H1 (cell line): Measurements from ENCODE around the gene SLC6A18. TPM values are rescaled to one million over a fixed set of nuclear protein-coding genes. Genes with fewer than 3 reads are reported as not detected.

Source experiments
- CBX5 ChIP-seq: fragments of 300-800, 300-1000 bp; sonication (generic); IDR thresholded peaks from 2 replicates; pipeline ENCODE4 v1.7.1; 2016; ENCODE audit warnings: antibody characterized with exemption, low read length, low read depth
- RBBP5 ChIP-seq: IDR thresholded peaks from 2 replicates; pipeline ENCODE4 v1.7.1; 2012; ENCODE audit warnings: low read depth, mild to moderate bottlenecking, inconsistent platforms, low read length, moderate library complexity, borderline replicate concordance
- polyA plus RNA-seq, 7 experiments: library from polyadenylated mRNA; depleted of rRNA in 3 of 7; stranded (reverse) in 5 of 7; unstranded in 2 of 7; fragments of >200 nt in 5 of 7; fragments of 200-250 nt in 2 of 7; gene quantifications; 1 replicate in 5 of 7; 2 replicates in 1 of 7; 4 replicates in 1 of 7; pipeline versions ENCODE4 v1.2.1 to v1.2.3, GENCODE V29; 2011 to 2013; ENCODE audit warnings: missing spikeins in 2 of 7, mixed read lengths in 2 of 7
- total RNA-seq: library from RNA; stranded (reverse); fragmentation: NEBNext Ultra II Directional; extraction: Animal tissue kit (Norgen Biotek cat#: 25700); gene quantifications from 2 replicates; pipeline ENCODE4 v1.2.1, GENCODE V29; 2021
- TF ChIP-seq, protein P1 (sequence below): fragments of 300-600 bp; sonication (generic); IDR thresholded peaks from 2 replicates; pipeline ENCODE4 v1.7.1; 2012; ENCODE audit warnings: low read length, moderate library complexity, mild to moderate bottlenecking, inconsistent platforms; ENCODE audit not compliant: insufficient replicate concordance

Gene SLC6A18
- total and polyA plus RNA-seq, 2 of the 8 experiments (the other 6 are each of a cell fraction or from before 2014, with no cell fraction given), result not detected

DNA sequence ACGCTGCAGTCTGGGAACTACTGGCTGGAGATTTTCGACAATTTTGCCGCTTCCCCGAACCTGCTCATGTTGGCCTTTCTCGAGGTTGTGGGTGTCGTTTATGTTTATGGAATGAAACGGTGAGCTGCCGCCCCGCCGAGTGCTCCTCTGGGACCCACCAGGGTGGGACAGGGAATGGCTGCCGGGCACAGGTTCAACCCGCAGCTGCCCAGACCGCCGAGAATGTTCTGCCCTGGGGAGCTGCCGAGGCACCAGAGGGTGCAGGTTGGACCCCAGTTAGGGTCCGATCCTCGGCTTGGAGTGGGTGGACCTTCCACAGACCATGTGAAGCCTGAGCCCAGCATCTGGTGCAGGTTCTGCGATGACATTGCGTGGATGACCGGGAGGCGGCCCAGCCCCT lies 19.1 kb downstream of the SLC6A18 start (continued):
- TF ChIP-seq CBX5 (no peak), RBBP5 (no peak)
- TF ChIP-seq, protein P1, sequence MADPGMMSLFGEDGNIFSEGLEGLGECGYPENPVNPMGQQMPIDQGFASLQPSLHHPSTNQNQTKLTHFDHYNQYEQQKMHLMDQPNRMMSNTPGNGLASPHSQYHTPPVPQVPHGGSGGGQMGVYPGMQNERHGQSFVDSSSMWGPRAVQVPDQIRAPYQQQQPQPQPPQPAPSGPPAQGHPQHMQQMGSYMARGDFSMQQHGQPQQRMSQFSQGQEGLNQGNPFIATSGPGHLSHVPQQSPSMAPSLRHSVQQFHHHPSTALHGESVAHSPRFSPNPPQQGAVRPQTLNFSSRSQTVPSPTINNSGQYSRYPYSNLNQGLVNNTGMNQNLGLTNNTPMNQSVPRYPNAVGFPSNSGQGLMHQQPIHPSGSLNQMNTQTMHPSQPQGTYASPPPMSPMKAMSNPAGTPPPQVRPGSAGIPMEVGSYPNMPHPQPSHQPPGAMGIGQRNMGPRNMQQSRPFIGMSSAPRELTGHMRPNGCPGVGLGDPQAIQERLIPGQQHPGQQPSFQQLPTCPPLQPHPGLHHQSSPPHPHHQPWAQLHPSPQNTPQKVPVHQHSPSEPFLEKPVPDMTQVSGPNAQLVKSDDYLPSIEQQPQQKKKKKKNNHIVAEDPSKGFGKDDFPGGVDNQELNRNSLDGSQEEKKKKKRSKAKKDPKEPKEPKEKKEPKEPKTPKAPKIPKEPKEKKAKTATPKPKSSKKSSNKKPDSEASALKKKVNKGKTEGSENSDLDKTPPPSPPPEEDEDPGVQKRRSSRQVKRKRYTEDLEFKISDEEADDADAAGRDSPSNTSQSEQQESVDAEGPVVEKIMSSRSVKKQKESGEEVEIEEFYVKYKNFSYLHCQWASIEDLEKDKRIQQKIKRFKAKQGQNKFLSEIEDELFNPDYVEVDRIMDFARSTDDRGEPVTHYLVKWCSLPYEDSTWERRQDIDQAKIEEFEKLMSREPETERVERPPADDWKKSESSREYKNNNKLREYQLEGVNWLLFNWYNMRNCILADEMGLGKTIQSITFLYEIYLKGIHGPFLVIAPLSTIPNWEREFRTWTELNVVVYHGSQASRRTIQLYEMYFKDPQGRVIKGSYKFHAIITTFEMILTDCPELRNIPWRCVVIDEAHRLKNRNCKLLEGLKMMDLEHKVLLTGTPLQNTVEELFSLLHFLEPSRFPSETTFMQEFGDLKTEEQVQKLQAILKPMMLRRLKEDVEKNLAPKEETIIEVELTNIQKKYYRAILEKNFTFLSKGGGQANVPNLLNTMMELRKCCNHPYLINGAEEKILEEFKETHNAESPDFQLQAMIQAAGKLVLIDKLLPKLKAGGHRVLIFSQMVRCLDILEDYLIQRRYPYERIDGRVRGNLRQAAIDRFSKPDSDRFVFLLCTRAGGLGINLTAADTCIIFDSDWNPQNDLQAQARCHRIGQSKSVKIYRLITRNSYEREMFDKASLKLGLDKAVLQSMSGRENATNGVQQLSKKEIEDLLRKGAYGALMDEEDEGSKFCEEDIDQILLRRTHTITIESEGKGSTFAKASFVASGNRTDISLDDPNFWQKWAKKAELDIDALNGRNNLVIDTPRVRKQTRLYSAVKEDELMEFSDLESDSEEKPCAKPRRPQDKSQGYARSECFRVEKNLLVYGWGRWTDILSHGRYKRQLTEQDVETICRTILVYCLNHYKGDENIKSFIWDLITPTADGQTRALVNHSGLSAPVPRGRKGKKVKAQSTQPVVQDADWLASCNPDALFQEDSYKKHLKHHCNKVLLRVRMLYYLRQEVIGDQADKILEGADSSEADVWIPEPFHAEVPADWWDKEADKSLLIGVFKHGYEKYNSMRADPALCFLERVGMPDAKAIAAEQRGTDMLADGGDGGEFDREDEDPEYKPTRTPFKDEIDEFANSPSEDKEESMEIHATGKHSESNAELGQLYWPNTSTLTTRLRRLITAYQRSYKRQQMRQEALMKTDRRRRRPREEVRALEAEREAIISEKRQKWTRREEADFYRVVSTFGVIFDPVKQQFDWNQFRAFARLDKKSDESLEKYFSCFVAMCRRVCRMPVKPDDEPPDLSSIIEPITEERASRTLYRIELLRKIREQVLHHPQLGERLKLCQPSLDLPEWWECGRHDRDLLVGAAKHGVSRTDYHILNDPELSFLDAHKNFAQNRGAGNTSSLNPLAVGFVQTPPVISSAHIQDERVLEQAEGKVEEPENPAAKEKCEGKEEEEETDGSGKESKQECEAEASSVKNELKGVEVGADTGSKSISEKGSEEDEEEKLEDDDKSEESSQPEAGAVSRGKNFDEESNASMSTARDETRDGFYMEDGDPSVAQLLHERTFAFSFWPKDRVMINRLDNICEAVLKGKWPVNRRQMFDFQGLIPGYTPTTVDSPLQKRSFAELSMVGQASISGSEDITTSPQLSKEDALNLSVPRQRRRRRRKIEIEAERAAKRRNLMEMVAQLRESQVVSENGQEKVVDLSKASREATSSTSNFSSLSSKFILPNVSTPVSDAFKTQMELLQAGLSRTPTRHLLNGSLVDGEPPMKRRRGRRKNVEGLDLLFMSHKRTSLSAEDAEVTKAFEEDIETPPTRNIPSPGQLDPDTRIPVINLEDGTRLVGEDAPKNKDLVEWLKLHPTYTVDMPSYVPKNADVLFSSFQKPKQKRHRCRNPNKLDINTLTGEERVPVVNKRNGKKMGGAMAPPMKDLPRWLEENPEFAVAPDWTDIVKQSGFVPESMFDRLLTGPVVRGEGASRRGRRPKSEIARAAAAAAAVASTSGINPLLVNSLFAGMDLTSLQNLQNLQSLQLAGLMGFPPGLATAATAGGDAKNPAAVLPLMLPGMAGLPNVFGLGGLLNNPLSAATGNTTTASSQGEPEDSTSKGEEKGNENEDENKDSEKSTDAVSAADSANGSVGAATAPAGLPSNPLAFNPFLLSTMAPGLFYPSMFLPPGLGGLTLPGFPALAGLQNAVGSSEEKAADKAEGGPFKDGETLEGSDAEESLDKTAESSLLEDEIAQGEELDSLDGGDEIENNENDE, result no peak
